ENCODE data around the gene CRTAC1.

DNA sequence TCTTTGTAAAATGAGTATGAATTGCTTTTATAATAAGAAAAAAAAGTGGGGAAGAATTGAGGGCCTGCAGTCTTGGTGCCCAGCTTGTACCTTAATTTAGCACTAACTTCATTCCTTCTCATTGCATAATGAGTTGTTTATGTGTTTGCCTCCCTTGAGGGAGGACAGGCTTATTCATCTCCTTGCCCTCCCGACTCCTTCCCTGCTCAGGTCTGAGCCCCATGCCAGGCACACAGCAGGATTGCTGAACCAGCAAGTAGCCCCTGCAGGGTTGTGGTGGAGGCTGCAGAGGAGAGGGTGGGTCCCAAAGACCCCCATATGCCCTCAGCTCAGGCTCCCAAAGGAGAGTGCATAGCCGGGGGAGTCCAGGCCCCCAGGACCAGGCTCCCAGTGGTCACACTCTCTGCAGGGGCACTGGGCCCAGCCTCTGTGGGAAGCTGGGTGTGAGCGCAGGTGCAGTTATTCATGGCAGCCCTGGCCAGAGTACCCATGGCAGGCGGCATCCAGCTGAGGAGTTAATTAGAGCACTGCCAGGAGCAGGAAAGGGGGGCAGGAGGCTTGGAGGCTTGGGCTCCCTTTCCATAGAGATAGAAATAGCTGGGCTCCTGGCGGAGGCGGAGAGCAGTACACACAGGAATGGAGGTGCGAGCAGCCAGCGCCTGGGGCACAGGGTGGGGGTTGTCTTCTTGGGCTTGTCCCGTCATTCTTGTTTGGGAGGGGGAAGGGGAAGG lies 208.9 kb downstream of the CRTAC1 start:
- TF ChIP-seq, protein P1, sequence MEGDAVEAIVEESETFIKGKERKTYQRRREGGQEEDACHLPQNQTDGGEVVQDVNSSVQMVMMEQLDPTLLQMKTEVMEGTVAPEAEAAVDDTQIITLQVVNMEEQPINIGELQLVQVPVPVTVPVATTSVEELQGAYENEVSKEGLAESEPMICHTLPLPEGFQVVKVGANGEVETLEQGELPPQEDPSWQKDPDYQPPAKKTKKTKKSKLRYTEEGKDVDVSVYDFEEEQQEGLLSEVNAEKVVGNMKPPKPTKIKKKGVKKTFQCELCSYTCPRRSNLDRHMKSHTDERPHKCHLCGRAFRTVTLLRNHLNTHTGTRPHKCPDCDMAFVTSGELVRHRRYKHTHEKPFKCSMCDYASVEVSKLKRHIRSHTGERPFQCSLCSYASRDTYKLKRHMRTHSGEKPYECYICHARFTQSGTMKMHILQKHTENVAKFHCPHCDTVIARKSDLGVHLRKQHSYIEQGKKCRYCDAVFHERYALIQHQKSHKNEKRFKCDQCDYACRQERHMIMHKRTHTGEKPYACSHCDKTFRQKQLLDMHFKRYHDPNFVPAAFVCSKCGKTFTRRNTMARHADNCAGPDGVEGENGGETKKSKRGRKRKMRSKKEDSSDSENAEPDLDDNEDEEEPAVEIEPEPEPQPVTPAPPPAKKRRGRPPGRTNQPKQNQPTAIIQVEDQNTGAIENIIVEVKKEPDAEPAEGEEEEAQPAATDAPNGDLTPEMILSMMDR (IDR thresholded peaks at IDR 0.05; ENCODE audit: insufficient read depth, low read depth, low read length) = no peak
- no peak for TF ChIP-seq EZH2 (IDR thresholded peaks at IDR 0.05; ENCODE audit: insufficient read depth, low read length)

Measured in astrocyte (in vitro differentiated cells and primary cell).